Activated naive CD4-positive, alpha-beta T cell treated with anti-CD3 and anti-CD28 coated beads for 36 hours (primary cell): ENCODE data around the gene CDK6. TPM values are rescaled to one million over a fixed set of nuclear protein-coding genes. Genes with fewer than 3 reads are reported as not detected.
"Not testable (repeated sequence)": the region's sequence is repeated elsewhere in the genome, so short reads cannot be mapped to it uniquely, and the experiment has no call there.

Experiments used
- CTCF ChIA-PET: fragments of 350-600 bp; sonication (Branson Sonifier 250); formaldehyde crosslinking; loops from one replicate; lab custom pipeline; 2021; ENCODE audit warnings: antibody characterized with exemption; lab: Charles Lee
- DNase-seq: peaks from one replicate; pipeline ENCODE4 v3.0.0-alpha.2; 2020
- H3K27ac Mint-ChIP-seq: one replicate; pipeline ENCODE4 v1.8.0; 2021; ENCODE audit warnings: mild to moderate bottlenecking, mixed read lengths
- H3K27me3 Mint-ChIP-seq: one replicate; pipeline ENCODE4 v1.8.0; 2021; ENCODE audit warnings: low read depth, mixed read lengths
- H3K36me3 Mint-ChIP-seq: one replicate; pipeline ENCODE4 v1.8.0; 2021; ENCODE audit warnings: low read depth, mixed read lengths
- H3K4me1 Mint-ChIP-seq: one replicate; pipeline ENCODE4 v1.8.0; 2021; ENCODE audit warnings: low read depth, mixed read lengths
- H3K4me3 Mint-ChIP-seq: one replicate; pipeline ENCODE4 v1.8.0; 2021; ENCODE audit warnings: mild to moderate bottlenecking, moderate library complexity, mixed read lengths
- H3K9me3 Mint-ChIP-seq: one replicate; pipeline ENCODE4 v1.8.0; 2021; ENCODE audit warnings: mixed read lengths
- intact Hi-C: fragments of 100-400 bp; cut with micrococcal nuclease; formaldehyde crosslinking; loops from one replicate; pipeline ENCODE4 v1.15.1; 2023
- total RNA-seq, 2 experiments: library from RNA; stranded (reverse); gene quantifications; one replicate each; pipeline ENCODE4 v1.2.3, GENCODE V29; 2021

The CDK6 gene
- 100 to 1,000 TPM in 1 of 2 experiments, 10 to 100 TPM in 1; 99.4 to 101 TPM for total RNA-seq

- intact Hi-C loops, result loop anchor here (5.0 to 10.0 kb wide), 3 partner anchors 281 to 702 kb away; partner anchors contain the start of genes ANKIB1, CYP51A1, KRIT1 and SAMD9
- Mint-ChIP-seq H3K36me3 (peaks cover 27% of the 10 kb centered on the region), H3K9me3 (no peaks in the 10 kb centered on the region), H3K27ac (peak within 1 kb of the TSS; percentile 97), H3K4me3 (peak within 1 kb of the TSS; percentile 89), H3K4me1 (peaks cover 18% of the 10 kb centered on the region), H3K27me3 (peaks cover 14% of the 10 kb centered on the region)
- peak; percentile 70 for DNase-seq
- CTCF ChIA-PET, result interaction anchor here (2.0 kb wide), 1 partner anchor 215 kb away, joined by 7 read pairs; no protein-coding TSS in a partner anchor
Observed at GRCh38 chr7:92836489-92836999, at the start of gene CDK6. Gene CDK6 (minus strand): TSS chr7:92836573. CDS start chr7:92833323, 3,250 bp downstream.

- not testable (repeated sequence) for H3K4me1 Mint-ChIP-seq
Observed at GRCh38 chr7:92886039-92886438, 49.7 kb upstream of the CDK6 start.

GRCh38 chr7:92884218-92884617 lies 47.8 kb upstream of the CDK6 start:
- Mint-ChIP-seq H3K9me3 (peaks cover 29% of the 10 kb centered on the region), H3K27ac (no peak overlapping the region), H3K4me1 (peaks cover 15% of the 10 kb centered on the region), H3K4me3 (no peak overlapping the region), H3K36me3 (no peaks in the 10 kb centered on the region), H3K27me3 (peaks cover 7% of the 10 kb centered on the region)
- intact Hi-C loops, result no loop called here
- DNase-seq, result no peak
- CTCF ChIA-PET, result no interaction called here

More at GRCh38 chr7:92886039-92886438, 49.7 kb upstream of the CDK6 start:
- H3K27ac Mint-ChIP-seq, H3K4me3 Mint-ChIP-seq, H3K36me3 Mint-ChIP-seq, DNase-seq, H3K27me3 Mint-ChIP-seq, intact Hi-C loops: not testable (repeated sequence)
- H3K9me3 Mint-ChIP-seq, result peaks cover 29% of the 10 kb centered on the region
- CTCF ChIA-PET, result interaction anchor here (0.7 to 1.9 kb wide), 3 partner anchors 10 to 14 kb away, joined by 4 to 5 read pairs (median 4); no protein-coding TSS in a partner anchor

- CTCF ChIA-PET, result no interaction called here
- Mint-ChIP-seq H3K4me1 (peaks cover 15% of the 10 kb centered on the region), H3K9me3 (peaks cover 23% of the 10 kb centered on the region), H3K27ac (no peak overlapping the region), H3K4me3 (no peak overlapping the region), H3K36me3 (no peaks in the 10 kb centered on the region), H3K27me3 (peaks cover 11% of the 10 kb centered on the region)
- intact Hi-C loops, result no loop called here
- DNase-seq, result no peak
Observed at GRCh38 chr7:92882760-92883159, 46.4 kb upstream of the CDK6 start.

GRCh38 chr7:92881091-92881485 lies 44.7 kb upstream of the CDK6 start:
- intact Hi-C loops, result no loop called here
- CTCF ChIA-PET, result interaction anchor here (1.1 kb wide), 1 partner anchor 269 kb away, joined by 4 read pairs; no protein-coding TSS in a partner anchor
- Mint-ChIP-seq H3K27ac (no peak overlapping the region), H3K4me3 (no peak overlapping the region), H3K36me3 (no peaks in the 10 kb centered on the region), H3K4me1 (peaks cover 28% of the 10 kb centered on the region), H3K9me3 (peaks cover 18% of the 10 kb centered on the region), H3K27me3 (peaks cover 9% of the 10 kb centered on the region)
- no peak for DNase-seq

- Mint-ChIP-seq H3K4me1 (peaks cover 34% of the 10 kb centered on the region), H3K27me3 (peaks cover 9% of the 10 kb centered on the region), H3K36me3 (no peaks in the 10 kb centered on the region), H3K9me3 (peaks cover 18% of the 10 kb centered on the region), H3K4me3 (no peak overlapping the region), H3K27ac (no peak overlapping the region)
- CTCF ChIA-PET, result interaction anchor here (1.1 kb wide), 1 partner anchor 268 kb away, joined by 4 read pairs; no protein-coding TSS in a partner anchor
- intact Hi-C loops, result loop anchor here (1.0 kb wide), 3 partner anchors 175 to 259 kb away; no protein-coding TSS in a partner anchor
- peak; percentile 43 for DNase-seq
Observed at GRCh38 chr7:92880212-92881090, 44.1 kb upstream of the CDK6 start.

GRCh38 chr7:92877367-92877766 lies 41.0 kb upstream of the CDK6 start:
- no peak overlapping the region for H3K27ac Mint-ChIP-seq
- intact Hi-C loops, result no loop called here
- H3K4me1 Mint-ChIP-seq, result peaks cover 40% of the 10 kb centered on the region
- H3K9me3 Mint-ChIP-seq, result peaks cover 9% of the 10 kb centered on the region
- H3K27me3 Mint-ChIP-seq, result peaks cover 13% of the 10 kb centered on the region
- CTCF ChIA-PET, result interaction anchor here (1.3 kb wide), 1 partner anchor 13 kb away, joined by 3 read pairs; no protein-coding TSS in a partner anchor
- no peak for DNase-seq
- no peak overlapping the region for H3K4me3 Mint-ChIP-seq
- no peaks in the 10 kb centered on the region for H3K36me3 Mint-ChIP-seq

GRCh38 chr7:92876836-92877235 lies 40.5 kb upstream of the CDK6 start:
- H3K27ac Mint-ChIP-seq, result no peak overlapping the region
- H3K9me3 Mint-ChIP-seq, result peaks cover 6% of the 10 kb centered on the region
- H3K36me3 Mint-ChIP-seq, result no peaks in the 10 kb centered on the region
- CTCF ChIA-PET, result interaction anchor here (1.3 kb wide), 1 partner anchor 13 kb away, joined by 3 read pairs; no protein-coding TSS in a partner anchor
- no peak overlapping the region for H3K4me3 Mint-ChIP-seq
- peaks cover 40% of the 10 kb centered on the region for H3K4me1 Mint-ChIP-seq
- intact Hi-C loops, result no loop called here
- H3K27me3 Mint-ChIP-seq, result peaks cover 13% of the 10 kb centered on the region
- no peak for DNase-seq

- H3K36me3 Mint-ChIP-seq, result peaks cover under 1% of the 10 kb centered on the region
- peaks cover 17% of the 10 kb centered on the region for H3K27me3 Mint-ChIP-seq
- CTCF ChIA-PET, result interaction anchor here (0.6 kb wide), 2 partner anchors 10 to 173 kb away, joined by 3 to 4 read pairs; no protein-coding TSS in a partner anchor
- no peak overlapping the region for H3K4me3 Mint-ChIP-seq
- peaks cover 4% of the 10 kb centered on the region for H3K9me3 Mint-ChIP-seq
- H3K4me1 Mint-ChIP-seq, result peaks cover 35% of the 10 kb centered on the region
- peak; percentile 39 for DNase-seq
- intact Hi-C loops, result loop anchor here (1.0 to 2.0 kb wide), 3 partner anchors 29 to 357 kb away; partner anchors contain the start of gene VPS50
- H3K27ac Mint-ChIP-seq, result no peak overlapping the region
Observed at GRCh38 chr7:92875719-92876118, 39.3 kb upstream of the CDK6 start.

- no peak overlapping the region for H3K27ac Mint-ChIP-seq
- H3K9me3 Mint-ChIP-seq, result peaks cover 6% of the 10 kb centered on the region
- intact Hi-C loops, result loop anchor here (1.0 to 2.0 kb wide), 3 partner anchors 29 to 357 kb away; partner anchors contain the start of gene VPS50
- CTCF ChIA-PET, result interaction anchor here (0.6 to 1.8 kb wide), 2 partner anchors 11 to 173 kb away, joined by 3 to 5 read pairs; no protein-coding TSS in a partner anchor
- H3K4me1 Mint-ChIP-seq, result peaks cover 35% of the 10 kb centered on the region
- H3K36me3 Mint-ChIP-seq, result peaks cover 3% of the 10 kb centered on the region
- H3K4me3 Mint-ChIP-seq, result no peak overlapping the region
- H3K27me3 Mint-ChIP-seq, result peaks cover 19% of the 10 kb centered on the region
- no peak for DNase-seq
Observed at GRCh38 chr7:92875173-92875572, 38.8 kb upstream of the CDK6 start.

- CTCF ChIA-PET, result interaction anchor here (0.5 to 1.8 kb wide), 3 partner anchors 11 to 61 kb away, joined by 3 to 5 read pairs (median 4); no protein-coding TSS in a partner anchor
- no peak for DNase-seq
- H3K4me1 Mint-ChIP-seq, result peaks cover 30% of the 10 kb centered on the region
- intact Hi-C loops, result loop anchor here (2.0 kb wide), 1 partner anchor 40 kb away; no protein-coding TSS in a partner anchor
- peaks cover 22% of the 10 kb centered on the region for H3K27me3 Mint-ChIP-seq
- peaks cover 6% of the 10 kb centered on the region for H3K36me3 Mint-ChIP-seq
- H3K9me3 Mint-ChIP-seq, result peaks cover 10% of the 10 kb centered on the region
- no peak overlapping the region for H3K4me3 Mint-ChIP-seq
- no peak overlapping the region for H3K27ac Mint-ChIP-seq
Observed at GRCh38 chr7:92874567-92874966, 38.2 kb upstream of the CDK6 start.

GRCh38 chr7:92873776-92874175 lies 37.4 kb upstream of the CDK6 start:
- no peak overlapping the region for H3K4me3 Mint-ChIP-seq

More at GRCh38 chr7:92873776-92874175, 37.4 kb upstream of the CDK6 start:
- DNase-seq, result no peak
- Mint-ChIP-seq H3K27me3 (peaks cover 19% of the 10 kb centered on the region), H3K4me1 (peaks cover 30% of the 10 kb centered on the region), H3K36me3 (peaks cover 9% of the 10 kb centered on the region), H3K27ac (no peak overlapping the region), H3K9me3 (peaks cover 17% of the 10 kb centered on the region)
- CTCF ChIA-PET, result interaction anchor here (1.8 kb wide), 1 partner anchor 12 kb away, joined by 5 read pairs; no protein-coding TSS in a partner anchor
- intact Hi-C loops, result loop anchor here (2.0 kb wide), 1 partner anchor 39 kb away; no protein-coding TSS in a partner anchor
